ENCODE measurements around the gene RBP5. TPM values are rescaled to one million over a fixed set of nuclear protein-coding genes. Genes with fewer than 3 reads are reported as not detected.

The RBP5 gene, protein sequence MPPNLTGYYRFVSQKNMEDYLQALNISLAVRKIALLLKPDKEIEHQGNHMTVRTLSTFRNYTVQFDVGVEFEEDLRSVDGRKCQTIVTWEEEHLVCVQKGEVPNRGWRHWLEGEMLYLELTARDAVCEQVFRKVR
- 5.5 TPM in 1 of 2 replicates, not detected in the other for total RNA-seq

DNA sequence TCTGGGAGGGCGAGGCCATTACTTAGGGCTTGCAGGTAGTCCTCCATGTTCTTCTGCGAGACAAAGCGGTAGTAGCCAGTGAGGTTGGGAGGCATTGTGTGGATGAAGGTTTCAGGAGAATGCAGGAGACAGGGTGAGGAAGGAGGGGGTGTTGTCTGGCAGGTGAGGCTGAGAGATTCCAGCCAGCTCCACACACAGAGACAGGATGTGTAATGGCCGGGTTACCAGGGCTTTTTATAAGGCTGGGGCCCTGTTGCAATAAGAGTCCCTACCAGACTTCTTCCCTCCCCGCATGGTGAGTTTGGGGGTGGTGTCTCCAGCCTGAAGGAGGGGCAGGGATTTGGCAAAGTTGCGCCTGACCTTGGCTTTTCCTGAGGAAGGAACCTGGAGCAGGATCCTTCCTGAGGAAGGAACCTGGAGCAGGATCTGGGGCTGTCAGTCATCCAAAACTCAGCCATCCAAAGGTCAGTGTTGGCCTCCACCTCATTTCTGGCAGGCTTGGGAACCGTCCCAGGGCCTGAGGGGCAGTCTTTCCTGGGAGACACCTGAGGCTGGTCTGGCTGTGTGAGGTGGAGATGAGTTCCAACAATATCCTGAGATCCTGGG lies at the start of gene RBP5:
Gene RBP5 (minus strand): TSS at position 209 of the 606 bp plus-strand sequence. CDS start 114 bp downstream, at position 95.
- no peak for DNase-seq (ENCODE audit: extremely low read depth, low read depth, low spot score)

DNA sequence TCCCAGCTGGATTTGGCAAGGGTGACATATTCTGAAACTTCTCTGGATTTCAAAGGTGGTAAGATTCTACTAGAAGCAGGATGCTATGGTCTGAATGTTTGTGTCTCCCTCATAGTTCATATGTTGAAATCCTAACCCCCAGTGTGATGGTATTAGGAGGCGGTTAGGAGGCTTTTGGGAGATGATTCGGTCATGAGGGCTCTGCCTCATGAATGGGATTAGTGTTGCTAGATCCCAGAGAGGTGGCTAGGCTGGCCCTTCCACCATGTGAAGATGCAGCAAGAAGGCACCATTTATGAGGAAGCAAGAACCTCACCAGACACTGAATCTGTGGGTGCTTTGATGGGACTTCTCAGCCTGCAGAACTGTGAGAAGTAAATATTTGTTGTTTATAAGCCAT lies 49.8 kb upstream of the RBP5 start:
- no peak for DNase-seq (ENCODE audit: extremely low read depth, low read depth, low spot score)

DNA sequence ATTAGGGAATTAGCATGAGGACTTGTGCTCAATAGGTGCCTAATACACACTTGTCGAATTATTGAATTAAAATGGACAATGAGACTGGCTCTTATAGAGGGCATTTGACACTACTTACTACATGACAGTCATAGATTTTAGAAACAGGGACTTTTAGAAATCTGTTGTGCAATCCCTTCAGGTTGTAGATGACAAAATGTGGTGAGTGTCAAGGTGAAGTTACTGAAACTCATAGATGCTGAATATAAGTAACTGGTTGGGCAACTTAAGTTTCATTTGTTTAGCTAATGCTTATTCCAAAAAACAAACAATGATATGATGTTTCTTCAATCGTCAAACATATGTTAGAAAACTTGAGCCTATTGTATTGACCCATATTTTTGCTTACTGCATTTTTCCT lies 47.9 kb upstream of the RBP5 start:
- DNase-seq (ENCODE audit: extremely low read depth, low read depth, low spot score): no peak

DNA sequence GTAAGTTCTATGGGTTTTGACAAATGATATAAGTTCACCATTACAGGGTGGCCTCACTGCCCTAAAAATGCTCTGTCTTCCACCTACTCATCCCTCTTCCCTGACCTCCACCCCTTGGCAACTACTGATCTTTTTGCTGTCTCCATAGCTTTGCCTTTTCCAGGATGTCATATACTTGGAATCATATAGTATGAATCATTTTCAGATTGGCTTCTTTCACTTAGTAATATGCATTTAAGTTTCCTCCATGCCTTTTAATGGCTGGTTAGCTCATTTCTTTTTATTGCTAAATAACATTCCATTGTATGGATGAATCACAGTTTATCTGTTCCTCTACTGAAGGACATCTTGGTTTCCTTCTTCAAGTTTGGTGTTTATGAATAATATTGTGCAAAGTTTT lies 46.8 kb upstream of the RBP5 start:
- no peak for DNase-seq (ENCODE audit: extremely low read depth, low read depth, low spot score)

DNA sequence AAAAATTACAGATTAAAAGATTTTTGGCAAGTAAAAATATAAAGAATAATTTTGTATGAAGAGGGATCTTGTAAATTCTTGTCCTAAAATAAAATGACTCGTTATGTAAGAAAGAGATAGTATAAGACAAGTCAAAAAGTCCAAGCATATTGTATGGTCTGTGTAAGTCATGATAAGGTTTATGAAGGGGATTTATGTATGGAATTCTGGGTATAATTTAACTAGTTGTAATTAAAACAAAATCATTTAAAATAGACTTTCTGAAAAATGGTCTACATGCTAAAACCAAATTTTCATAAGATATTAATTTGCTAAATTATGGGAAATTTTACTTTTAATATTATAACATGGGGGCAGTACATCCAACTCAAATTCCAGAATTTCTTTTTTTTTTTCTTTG lies 43.2 kb upstream of the RBP5 start:
- no peak for DNase-seq (ENCODE audit: extremely low read depth, low read depth, low spot score)

DNA sequence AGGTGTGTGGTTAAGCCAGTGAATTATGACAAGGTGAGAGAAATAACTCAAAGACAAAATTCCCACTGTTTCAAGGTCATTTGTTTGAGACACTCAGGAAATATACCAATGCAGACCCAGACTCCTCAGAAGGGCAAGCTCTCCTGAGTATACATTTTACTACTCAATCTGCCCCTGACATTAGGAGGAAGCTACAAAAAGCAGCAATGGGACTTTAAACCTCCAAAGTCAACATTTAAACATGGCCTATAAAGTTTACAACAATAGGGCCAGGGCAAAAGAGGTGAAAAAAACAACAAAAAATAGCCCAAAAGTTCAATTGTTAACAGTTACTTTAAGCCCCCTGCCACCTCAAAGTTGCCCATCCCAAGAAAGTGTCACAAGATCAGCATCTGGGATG lies 41.3 kb upstream of the RBP5 start:
- no peak for DNase-seq (ENCODE audit: extremely low read depth, low read depth, low spot score)

DNA sequence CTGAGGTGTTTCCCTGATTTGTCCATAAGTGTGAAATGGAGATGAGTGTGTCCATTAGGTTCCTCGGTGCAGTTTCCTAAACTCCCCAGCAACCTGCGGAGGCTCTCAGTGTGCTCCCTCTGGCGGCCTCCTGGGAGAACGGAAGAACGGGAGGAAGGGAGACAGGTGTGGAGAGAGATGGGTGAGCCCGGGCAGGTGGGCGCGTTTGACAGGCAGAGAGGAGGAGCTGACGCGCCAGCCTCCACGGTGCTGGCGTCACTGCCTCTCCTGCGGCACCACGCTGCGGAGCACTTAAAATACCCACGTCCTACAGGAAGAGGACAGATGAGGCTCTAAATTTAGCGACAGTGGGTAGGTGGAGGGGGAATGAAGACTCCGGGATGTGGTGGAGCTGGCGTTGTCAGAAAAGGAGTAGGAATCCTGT lies 34.0 kb upstream of the RBP5 start:
- no peak for DNase-seq (ENCODE audit: extremely low read depth, low read depth, low spot score)

DNA sequence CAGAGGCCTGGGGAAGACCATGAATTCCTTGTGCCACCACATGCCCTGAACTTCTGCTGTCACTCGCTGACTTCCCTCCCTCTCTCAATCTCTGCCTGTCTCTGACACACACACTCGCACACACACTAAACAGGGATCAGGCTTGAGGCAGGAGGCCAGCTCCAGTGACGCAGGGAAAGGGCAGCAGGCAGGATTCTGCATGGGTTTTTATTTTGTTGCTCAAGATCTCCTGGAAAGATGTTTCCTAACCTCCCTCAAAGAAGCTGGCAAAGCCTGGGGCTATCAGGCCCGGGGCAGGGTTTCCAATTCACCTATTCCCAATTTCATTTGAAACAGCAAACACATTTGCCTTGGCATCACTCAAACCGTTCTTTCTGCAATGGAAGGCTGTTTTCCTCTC lies 33.1 kb upstream of the RBP5 start:
- no peak for DNase-seq (ENCODE audit: extremely low read depth, low read depth, low spot score)

DNA sequence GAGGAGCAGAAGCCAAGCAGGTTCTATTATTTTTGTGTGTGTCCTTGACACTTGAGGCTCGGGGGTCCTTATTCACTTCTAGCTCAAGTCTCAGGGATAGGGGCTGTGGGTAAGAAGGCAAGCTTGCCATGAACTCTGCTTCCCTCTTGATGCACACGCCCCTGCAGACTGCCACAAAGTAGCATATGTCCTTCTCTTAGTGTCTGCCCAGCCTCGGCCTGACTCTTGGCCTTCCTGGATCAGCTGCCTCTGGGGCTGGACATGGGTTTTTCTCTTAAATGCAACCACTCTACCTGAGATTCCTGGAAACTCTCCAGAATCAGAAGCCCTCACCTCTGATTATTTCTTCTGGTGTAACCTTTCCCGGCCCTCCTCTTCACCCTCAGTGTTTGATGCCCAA lies 32.6 kb upstream of the RBP5 start:
- no peak for DNase-seq (ENCODE audit: extremely low read depth, low read depth, low spot score)

DNA sequence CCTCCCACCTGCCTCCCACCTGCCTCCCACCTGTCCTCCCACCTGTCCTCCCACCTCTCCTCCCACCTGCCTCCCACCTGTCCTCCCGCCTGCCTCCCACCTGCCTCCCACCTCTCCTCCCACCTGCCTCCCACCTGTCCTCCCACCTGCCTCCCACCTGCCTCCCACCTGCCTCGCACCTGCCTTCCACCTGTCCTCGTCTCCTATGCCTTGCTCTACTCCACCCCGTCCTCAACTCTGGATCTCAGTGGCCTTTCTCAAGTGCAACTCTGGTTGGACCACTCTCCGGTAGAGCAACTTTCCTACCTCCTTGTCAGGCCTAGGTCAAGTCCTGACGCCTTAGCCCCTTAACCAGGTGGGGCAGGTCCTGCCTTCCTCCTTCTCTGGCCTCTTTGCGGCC lies 31.5 kb upstream of the RBP5 start:
- DNase-seq (ENCODE audit: extremely low read depth, low read depth, low spot score): no peak

DNA sequence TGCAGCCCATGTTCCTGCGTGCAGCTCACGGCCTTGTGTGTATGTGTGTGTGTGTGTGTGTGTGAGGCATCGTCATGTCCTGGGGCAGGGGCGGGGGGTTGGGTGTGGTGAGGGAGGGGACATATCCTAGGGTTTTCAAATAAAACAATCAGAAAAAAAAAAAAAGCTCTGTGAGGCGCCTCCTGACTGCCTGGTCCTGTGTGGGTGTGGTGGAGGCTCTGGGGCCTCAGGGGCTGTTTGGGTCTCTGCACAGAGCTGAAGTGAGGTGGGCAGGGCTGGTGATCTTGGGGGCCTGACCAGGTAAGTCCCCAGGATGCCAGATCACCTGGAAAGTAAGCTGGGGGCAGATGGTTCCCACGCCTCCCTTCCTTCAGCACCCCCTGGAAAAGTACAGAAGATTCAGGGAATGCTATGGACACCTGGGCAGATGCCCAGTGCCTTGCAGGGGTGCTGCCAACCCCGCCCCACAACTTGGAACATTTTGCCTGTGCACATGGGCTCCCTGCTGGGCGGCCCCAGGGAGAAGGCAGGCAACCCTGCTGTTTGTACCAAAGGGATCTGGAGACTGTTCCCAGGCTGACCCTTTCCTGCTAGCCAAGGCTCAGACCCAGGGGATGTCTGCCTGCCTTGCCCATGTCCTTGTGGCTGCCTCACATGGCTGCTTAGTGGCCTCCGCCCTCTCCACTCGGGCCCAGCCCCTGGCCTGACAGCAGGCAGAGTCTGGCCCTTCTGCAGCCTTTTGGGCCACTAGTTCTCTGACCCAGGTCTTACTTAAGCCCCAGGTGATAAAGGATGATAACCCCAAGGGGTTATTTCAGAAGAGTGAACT lies 30.3 kb upstream of the RBP5 start:
- DNase-seq (ENCODE audit: extremely low read depth, low read depth, low spot score): no peak

DNA sequence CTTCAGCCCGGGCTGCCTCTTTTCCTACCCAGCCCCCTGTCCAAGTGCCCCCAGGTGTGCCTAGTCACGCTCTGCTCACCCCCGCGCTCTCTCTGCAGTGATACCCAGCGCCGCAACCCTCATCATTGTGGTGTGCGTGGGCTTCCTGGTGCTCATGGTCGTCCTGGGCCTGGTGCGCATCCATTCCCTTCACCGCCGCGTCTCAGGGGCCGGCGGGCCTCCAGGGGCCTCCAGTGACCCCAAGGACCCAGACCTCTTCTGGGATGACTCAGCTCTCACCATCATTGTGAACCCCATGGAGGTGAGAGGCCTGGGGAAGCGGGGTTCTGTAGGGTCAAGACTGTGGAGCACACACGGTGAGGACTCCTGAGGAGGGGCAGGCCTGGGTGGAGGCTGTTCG lies 28.7 kb upstream of the RBP5 start:
- no peak for DNase-seq (ENCODE audit: extremely low read depth, low read depth, low spot score)

DNA sequence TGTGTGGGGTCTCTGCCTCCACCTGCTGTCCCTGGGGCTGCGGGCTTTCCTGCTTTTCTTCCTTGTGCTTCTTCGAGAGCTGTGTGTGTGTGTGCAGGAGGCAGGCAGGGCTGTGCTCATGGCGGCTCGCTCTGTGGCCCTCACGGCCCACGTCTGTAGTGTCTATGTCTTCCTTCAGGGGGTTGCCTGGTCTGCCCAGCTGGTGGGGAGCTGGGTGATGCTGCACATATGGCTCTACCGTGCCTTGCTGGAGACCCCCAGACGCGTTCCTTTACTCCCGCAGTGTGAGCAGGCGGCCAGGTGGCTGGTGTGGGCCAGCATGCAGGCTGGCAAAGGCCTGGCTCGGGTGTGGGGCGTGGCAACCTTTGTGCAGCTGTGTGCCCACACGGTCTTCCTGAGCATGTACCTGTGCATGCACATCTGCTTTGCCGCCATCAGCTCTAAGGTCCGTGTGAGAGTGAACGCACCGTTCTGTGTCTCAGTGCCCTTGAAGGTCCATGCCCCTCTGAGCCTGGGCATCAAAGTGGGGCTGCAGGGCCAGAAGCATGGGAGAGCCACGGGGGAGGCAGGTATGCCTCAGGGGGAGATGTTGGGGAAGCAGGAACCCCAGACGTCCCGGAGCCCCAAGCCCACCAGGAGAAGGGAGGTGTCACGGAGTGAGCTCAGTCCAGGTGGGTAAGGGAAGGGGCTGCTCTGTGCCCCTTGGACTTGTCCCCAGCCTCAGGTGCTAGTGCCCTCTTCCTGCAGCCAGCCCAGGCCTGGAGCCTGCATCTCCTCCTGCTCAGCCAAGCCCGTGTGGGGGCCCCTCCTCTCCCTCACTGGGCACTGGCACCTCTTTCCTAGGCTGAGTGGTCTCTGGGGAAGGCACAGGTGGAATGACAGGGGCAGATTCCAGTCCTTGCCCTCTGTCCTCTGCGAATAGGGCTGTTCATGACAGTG lies 27.8 kb upstream of the RBP5 start:
- DNase-seq (ENCODE audit: extremely low read depth, low read depth, low spot score): no peak

DNA sequence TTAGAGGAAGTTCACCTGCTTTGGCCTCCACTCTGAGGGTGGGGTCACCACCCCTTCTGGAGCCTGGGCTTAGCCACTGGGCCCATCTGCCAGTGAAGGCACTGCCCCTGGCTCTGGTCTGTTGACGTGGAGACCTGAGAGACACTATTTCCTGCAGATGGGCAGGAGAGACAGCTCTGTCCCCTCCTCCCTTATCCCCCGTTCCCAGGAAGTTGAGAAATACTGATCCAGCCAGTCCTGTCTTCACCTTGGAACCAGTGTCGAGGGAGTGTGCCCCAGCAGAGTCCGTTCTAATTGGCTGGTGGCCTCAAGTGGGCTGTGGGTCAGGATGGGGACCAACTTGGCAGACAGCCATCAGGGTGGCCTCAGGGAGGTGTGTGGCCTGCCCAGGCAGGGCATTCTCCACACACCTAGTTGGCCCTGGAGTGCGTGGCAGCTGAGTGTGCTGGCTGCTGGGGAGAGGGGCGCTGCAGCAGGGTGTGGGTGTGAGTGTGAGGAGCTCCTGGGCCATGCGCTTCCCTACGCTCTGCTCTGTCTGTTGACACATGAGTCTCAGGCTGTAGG lies 26.9 kb upstream of the RBP5 start:
- DNase-seq (ENCODE audit: extremely low read depth, low read depth, low spot score): no peak

DNA sequence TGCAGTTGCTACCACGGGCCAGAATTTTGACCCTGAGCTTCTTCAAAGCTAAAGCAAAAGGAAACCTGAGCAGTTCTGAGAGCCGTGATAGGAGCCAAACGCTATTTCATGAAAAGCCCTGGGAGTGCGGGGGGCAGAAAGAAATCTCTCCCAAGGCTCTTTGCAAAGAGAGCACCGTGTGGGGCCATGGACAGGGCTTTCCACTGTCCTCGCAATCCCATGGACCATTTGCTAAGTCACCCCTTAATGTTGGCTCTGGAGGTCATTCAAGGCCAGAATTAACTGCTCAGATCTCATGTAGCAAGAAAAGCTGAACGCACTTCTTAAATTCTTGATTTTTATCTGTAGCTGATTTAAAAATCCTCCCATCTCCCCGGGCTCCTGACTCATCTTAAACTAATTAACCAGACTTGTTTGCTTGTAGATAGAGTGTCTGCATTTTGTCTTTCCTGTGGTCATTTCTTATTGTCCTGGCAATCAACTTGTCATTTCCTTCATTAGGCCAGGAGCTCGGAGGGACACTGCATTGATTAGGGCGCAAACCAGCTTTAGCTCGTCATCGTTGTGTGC lies 26.3 kb upstream of the RBP5 start:
- DNase-seq (ENCODE audit: extremely low read depth, low read depth, low spot score): no peak

DNA sequence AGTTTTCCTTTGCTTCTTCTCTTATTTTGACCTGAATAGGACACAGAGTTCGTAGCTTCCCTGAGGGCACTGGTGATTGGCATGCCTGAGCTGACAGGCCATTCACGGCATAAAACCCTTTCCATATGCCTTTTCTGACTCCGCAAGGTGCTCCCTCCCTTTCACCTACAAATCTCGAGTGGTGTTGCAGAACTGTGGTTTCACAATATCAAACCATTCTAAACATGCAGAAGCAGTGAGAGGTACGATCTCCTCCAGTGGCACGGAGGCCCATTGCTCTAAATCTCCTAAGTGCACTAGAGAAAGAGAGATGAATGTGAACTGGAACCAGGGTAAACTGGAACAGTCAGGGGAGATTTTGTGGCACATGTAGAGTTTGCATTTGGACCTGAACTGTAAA lies 25.4 kb upstream of the RBP5 start:
- DNase-seq (ENCODE audit: extremely low read depth, low read depth, low spot score): no peak

DNA sequence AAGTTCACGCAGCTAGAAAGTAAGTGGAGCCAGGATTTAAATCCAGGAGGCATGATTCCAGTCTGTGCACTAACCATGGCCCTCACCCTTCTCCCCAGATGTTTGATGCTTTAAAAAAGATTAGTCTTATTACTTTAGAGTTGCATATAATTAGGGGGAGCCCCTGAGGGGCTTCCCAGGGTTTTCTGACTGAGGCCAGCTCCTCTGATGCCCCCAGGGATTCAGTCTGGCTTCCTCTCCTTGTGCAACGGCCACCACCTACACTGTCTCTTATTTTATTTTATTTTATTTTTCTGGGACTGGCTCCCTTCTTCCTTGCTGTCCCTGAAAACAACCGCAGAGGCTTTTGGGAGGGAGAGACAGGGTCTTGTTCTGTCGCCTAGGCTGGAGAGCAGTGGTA lies 24.1 kb upstream of the RBP5 start:
- no peak for DNase-seq (ENCODE audit: extremely low read depth, low read depth, low spot score)

DNA sequence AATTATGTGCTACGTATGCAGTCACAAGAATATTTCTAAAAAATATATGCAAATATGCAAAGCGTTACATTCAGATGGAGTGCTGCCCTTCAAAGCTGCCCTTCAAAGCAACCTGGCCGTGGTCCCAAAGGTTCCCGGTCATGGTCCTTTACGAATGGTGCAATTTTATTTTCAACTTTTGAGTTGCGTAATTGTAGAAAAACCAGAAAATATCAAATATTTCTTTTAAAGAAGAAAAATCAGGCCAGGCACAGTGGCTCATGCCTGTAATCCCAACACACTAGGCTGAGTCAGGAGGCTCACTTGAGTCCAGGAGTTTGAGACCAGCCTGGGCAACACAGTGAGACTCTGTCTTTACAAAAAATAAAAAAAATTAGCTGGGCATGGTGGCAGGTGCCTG lies 22.8 kb upstream of the RBP5 start:
- no peak for DNase-seq (ENCODE audit: extremely low read depth, low read depth, low spot score)

DNA sequence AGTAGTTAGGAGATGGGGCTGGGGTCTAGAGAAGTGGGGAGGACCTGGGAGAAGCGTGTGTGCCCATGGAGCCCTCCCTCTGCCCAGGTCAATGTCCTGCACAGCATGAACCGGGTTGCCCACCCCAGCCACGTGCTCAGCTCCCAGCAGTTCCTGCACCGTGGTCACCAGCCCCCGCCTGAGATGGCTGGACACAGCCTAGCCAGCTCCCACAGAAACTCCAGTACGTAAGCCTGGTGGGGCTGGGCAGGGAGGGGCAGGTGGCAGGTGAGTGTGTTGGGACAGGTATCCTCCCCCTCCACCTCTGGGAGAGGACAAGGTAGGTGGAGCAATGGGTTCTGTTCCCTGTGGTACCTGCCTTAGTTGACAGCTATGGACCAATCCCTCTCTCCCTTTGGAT lies 22.2 kb upstream of the RBP5 start:
- no peak for DNase-seq (ENCODE audit: extremely low read depth, low read depth, low spot score)

DNA sequence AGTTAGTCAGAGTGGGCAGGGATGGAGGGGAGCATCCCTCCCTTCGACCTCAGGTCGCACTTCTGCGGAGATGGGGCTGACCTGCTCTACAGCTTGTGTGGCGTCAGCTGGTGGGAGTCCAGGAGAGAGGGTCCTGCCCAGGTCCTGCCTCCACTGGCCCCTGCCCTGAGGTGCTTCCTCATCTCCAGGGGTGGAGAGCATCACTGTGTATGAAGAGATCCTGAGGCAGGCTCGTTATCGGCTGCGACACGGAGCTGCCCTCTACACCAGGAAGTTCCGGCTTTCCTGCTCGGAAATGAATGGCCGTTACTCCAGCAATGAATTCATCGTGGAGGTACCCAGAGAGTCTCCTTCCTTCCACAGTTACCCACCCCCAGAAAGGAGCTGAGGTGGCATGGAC lies 21.7 kb upstream of the RBP5 start:
- DNase-seq (ENCODE audit: extremely low read depth, low read depth, low spot score): no peak

Measured in glomerular endothelial cell (primary cell).